ENCODE measurements around the gene ZNF385D. TPM values are rescaled to one million over a fixed set of nuclear protein-coding genes. Genes with fewer than 3 reads are reported as not detected.

Gene ZNF385D
- total RNA-seq, 1 donor from 2014 or later = 13.5 TPM

DNA sequence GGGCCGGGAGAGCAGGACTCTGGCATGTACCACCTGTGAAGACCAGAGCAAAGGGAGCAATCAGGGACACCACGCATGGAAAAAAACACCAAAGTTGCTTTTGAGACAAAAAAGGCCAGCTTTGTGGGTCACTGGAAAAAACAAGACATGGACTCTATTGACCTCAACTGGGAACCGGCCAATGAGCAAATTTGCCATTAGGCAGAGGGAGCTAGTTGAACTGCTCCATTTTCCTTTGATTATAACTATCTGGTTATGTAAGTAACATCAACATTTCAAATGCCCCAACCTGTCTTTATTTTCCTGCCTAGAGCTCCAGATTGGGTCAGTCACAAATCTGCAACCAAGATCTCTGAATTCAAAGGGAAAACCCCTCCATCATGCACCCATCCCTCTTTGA is 86.0 kb downstream of the ZNF385D start:
- no peaks in the 10 kb centered on the region for H3K36me3 ChIP-seq
- H3K4me3 ChIP-seq = no peak overlapping the region
- no peaks in the 10 kb centered on the region for H3K4me1 ChIP-seq
- DNase-seq (ENCODE audit: extremely low spot score in 2 of 2) = no peak
- H3K27me3 ChIP-seq = no peaks in the 10 kb centered on the region
- no peak overlapping the region for H3K27ac ChIP-seq
- intact Hi-C loops (cut with DNase I) = no loop called here
- no peak for TF ChIP-seq POLR2A (IDR thresholded peaks at IDR 0.05)
- no peak for TF ChIP-seq POLR2AphosphoS5 (IDR thresholded peaks at IDR 0.05; ENCODE audit: insufficient read depth in 1 of 2, low read depth in 1 of 2)
- TF ChIP-seq, protein P1, sequence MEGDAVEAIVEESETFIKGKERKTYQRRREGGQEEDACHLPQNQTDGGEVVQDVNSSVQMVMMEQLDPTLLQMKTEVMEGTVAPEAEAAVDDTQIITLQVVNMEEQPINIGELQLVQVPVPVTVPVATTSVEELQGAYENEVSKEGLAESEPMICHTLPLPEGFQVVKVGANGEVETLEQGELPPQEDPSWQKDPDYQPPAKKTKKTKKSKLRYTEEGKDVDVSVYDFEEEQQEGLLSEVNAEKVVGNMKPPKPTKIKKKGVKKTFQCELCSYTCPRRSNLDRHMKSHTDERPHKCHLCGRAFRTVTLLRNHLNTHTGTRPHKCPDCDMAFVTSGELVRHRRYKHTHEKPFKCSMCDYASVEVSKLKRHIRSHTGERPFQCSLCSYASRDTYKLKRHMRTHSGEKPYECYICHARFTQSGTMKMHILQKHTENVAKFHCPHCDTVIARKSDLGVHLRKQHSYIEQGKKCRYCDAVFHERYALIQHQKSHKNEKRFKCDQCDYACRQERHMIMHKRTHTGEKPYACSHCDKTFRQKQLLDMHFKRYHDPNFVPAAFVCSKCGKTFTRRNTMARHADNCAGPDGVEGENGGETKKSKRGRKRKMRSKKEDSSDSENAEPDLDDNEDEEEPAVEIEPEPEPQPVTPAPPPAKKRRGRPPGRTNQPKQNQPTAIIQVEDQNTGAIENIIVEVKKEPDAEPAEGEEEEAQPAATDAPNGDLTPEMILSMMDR (IDR thresholded peaks at IDR 0.05) = no peak
- no peaks in the 10 kb centered on the region for H3K9me3 ChIP-seq

- H3K36me3 ChIP-seq = no peaks in the 10 kb centered on the region
- no peak for DNase-seq (ENCODE audit: extremely low spot score in 2 of 2)
- no peak overlapping the region for H3K27ac ChIP-seq
- H3K4me3 ChIP-seq = no peak overlapping the region
- TF ChIP-seq POLR2AphosphoS5 (IDR thresholded peaks at IDR 0.05; ENCODE audit: insufficient read depth in 1 of 2, low read depth in 1 of 2) = no peak
- TF ChIP-seq, protein P1 (IDR thresholded peaks at IDR 0.05) = no peak
- TF ChIP-seq POLR2A (IDR thresholded peaks at IDR 0.05) = no peak
- intact Hi-C loops (cut with DNase I) = no loop called here
- no peaks in the 10 kb centered on the region for H3K27me3 ChIP-seq
- no peaks in the 10 kb centered on the region for H3K9me3 ChIP-seq
- H3K4me1 ChIP-seq = no peaks in the 10 kb centered on the region
Observed at GRCh38 chr3:21662403-21662802, 88.6 kb downstream of the ZNF385D start.

GRCh38 chr3:21654662-21655061 is 96.3 kb downstream of the ZNF385D start:
- Histone ChIP-seq H3K4me3 (no peak overlapping the region), H3K27ac (no peak overlapping the region), H3K4me1 (no peaks in the 10 kb centered on the region), H3K36me3 (no peaks in the 10 kb centered on the region), H3K9me3 (no peaks in the 10 kb centered on the region), H3K27me3 (no peaks in the 10 kb centered on the region)
- intact Hi-C loops (cut with DNase I) = no loop called here
- DNase-seq (ENCODE audit: extremely low spot score in 2 of 2) = no peak
- TF ChIP-seq POLR2AphosphoS5 (IDR thresholded peaks at IDR 0.05; ENCODE audit: insufficient read depth in 1 of 2, low read depth in 1 of 2) (no peak), POLR2A (IDR thresholded peaks at IDR 0.05) (no peak)
- TF ChIP-seq, protein P1 (IDR thresholded peaks at IDR 0.05) = no peak

- DNase-seq (ENCODE audit: extremely low spot score in 2 of 2) = no peak
- Histone ChIP-seq H3K27ac (no peak overlapping the region), H3K27me3 (no peaks in the 10 kb centered on the region), H3K4me1 (no peaks in the 10 kb centered on the region), H3K4me3 (no peak overlapping the region), H3K36me3 (no peaks in the 10 kb centered on the region), H3K9me3 (no peaks in the 10 kb centered on the region)
- TF ChIP-seq POLR2A (IDR thresholded peaks at IDR 0.05) = no peak
- TF ChIP-seq, protein P1 (IDR thresholded peaks at IDR 0.05) = no peak
- TF ChIP-seq POLR2AphosphoS5 (IDR thresholded peaks at IDR 0.05; ENCODE audit: insufficient read depth in 1 of 2, low read depth in 1 of 2) = no peak
- intact Hi-C loops (cut with DNase I) = no loop called here
Observed at GRCh38 chr3:21654241-21654640, 96.8 kb downstream of the ZNF385D start.

- intact Hi-C loops (cut with DNase I) = no loop called here
- Histone ChIP-seq H3K27me3 (no peaks in the 10 kb centered on the region), H3K9me3 (no peaks in the 10 kb centered on the region), H3K36me3 (no peaks in the 10 kb centered on the region), H3K4me3 (no peak overlapping the region), H3K4me1 (no peaks in the 10 kb centered on the region), H3K27ac (no peak overlapping the region)
- TF ChIP-seq POLR2A (IDR thresholded peaks at IDR 0.05) = no peak
- TF ChIP-seq, protein P1 (IDR thresholded peaks at IDR 0.05) = no peak
- no peak for TF ChIP-seq POLR2AphosphoS5 (IDR thresholded peaks at IDR 0.05; ENCODE audit: insufficient read depth in 1 of 2, low read depth in 1 of 2)
- DNase-seq (ENCODE audit: extremely low spot score in 2 of 2) = no peak
Observed at GRCh38 chr3:21649519-21649918, 101.5 kb downstream of the ZNF385D start.
